SJCRH30 (cell line): ENCODE measurements around the gene ISLR. TPM values are rescaled to one million over a fixed set of nuclear protein-coding genes. Genes with fewer than 3 reads are reported as not detected.

Experiments used
- DNase-seq, 2 experiments: peaks; one replicate each; pipeline ENCODE4 v3.0.0-alpha.2; 2015 to 2020
- H3K27ac ChIP-seq: fragments of 250-450 bp; sonication (Bioruptor Pico); 2 replicates; pipeline ENCODE4 v1.5.1; 2020; ENCODE audit warnings: mild to moderate bottlenecking, moderate library complexity
- H3K27me3 ChIP-seq: fragments of 250-450 bp; sonication (Bioruptor Pico); 2 replicates; pipeline ENCODE4 v1.5.1; 2020; ENCODE audit warnings: mild to moderate bottlenecking, moderate library complexity
- H3K36me3 ChIP-seq: fragments of 250-450 bp; sonication (Bioruptor Pico); 2 replicates; pipeline ENCODE4 v1.5.1; 2020; ENCODE audit warnings: mild to moderate bottlenecking, moderate library complexity
- H3K4me1 ChIP-seq: fragments of 250-450 bp; sonication (Bioruptor Pico); 2 replicates; pipeline ENCODE4 v1.5.1; 2020; ENCODE audit warnings: mild to moderate bottlenecking, moderate library complexity
- H3K4me3 ChIP-seq: fragments of 250-450 bp; sonication (Bioruptor Pico); 2 replicates; pipeline ENCODE4 v1.5.1; 2020; ENCODE audit warnings: mild to moderate bottlenecking, moderate library complexity
- H3K9me3 ChIP-seq: fragments of 250-450 bp; sonication (Bioruptor Pico); replicated peaks from 2 replicates; pipeline ENCODE4 v1.5.1; 2020; ENCODE audit warnings: mild to moderate bottlenecking, moderate library complexity
- total RNA-seq: library from RNA; depleted of rRNA; stranded (reverse); fragments of >200 nt; shearing (Covaris generic); gene quantifications from 2 replicates; pipeline ENCODE4 v1.2.3, GENCODE V29; 2014

The ISLR gene
- total RNA-seq, 1 experiment from 2014 or later = 19.8 TPM

GRCh38 chr15:74192751-74193150 lies 19.2 kb downstream of the ISLR start:
- Histone ChIP-seq H3K9me3 (no peaks in the 10 kb centered on the region), H3K36me3 (no peaks in the 10 kb centered on the region; the same call in 1 of the 2 replicates), H3K27me3 (no peaks in the 10 kb centered on the region), H3K4me3 (no peak overlapping the region), H3K4me1 (peaks cover 44% of the 10 kb centered on the region), H3K27ac (no peak overlapping the region)
- no peak for DNase-seq

- DNase-seq = no peak
- peaks cover 44% of the 10 kb centered on the region for H3K4me1 ChIP-seq
- no peaks in the 10 kb centered on the region for H3K9me3 ChIP-seq
- H3K27ac ChIP-seq = peak overlapping the region; percentile 53
- no peaks in the 10 kb centered on the region for H3K27me3 ChIP-seq
- no peaks in the 10 kb centered on the region; the same call in 1 of the 2 replicates for H3K36me3 ChIP-seq
- no peak overlapping the region for H3K4me3 ChIP-seq
These were observed 19.8 kb downstream of the ISLR start for GRCh38 chr15:74193299-74193718.

GRCh38 chr15:74193905-74194304 lies 20.4 kb downstream of the ISLR start:
- H3K27ac ChIP-seq = peak overlapping the region; percentile 53
- H3K4me1 ChIP-seq = peaks cover 44% of the 10 kb centered on the region
- H3K4me3 ChIP-seq = no peak overlapping the region
- H3K9me3 ChIP-seq = no peaks in the 10 kb centered on the region
- no peak for DNase-seq
- H3K36me3 ChIP-seq = no peaks in the 10 kb centered on the region; the same call in 1 of the 2 replicates
- H3K27me3 ChIP-seq = no peaks in the 10 kb centered on the region

GRCh38 chr15:74194572-74195559 lies 21.4 kb downstream of the ISLR start:
- H3K27me3 ChIP-seq = no peaks in the 10 kb centered on the region
- no peaks in the 10 kb centered on the region for H3K9me3 ChIP-seq
- peak overlapping the region; percentile 53; the same call in 1 of the 2 replicates for H3K27ac ChIP-seq
- H3K4me1 ChIP-seq = peaks cover 44% of the 10 kb centered on the region
- H3K4me3 ChIP-seq = no peak overlapping the region
- H3K36me3 ChIP-seq = no peaks in the 10 kb centered on the region; the same call in 1 of the 2 replicates
- no peak for DNase-seq

GRCh38 chr15:74196175-74196574 lies 22.7 kb downstream of the ISLR start:
- Histone ChIP-seq H3K27me3 (no peaks in the 10 kb centered on the region), H3K27ac (peak overlapping the region; percentile 74), H3K4me3 (no peak overlapping the region), H3K4me1 (peaks cover 56% of the 10 kb centered on the region), H3K36me3 (no peaks in the 10 kb centered on the region; the same call in 1 of the 2 replicates), H3K9me3 (no peaks in the 10 kb centered on the region)
- DNase-seq = peak; percentile 99

GRCh38 chr15:74197176-74197965 lies 23.9 kb downstream of the ISLR start:
- Histone ChIP-seq H3K9me3 (no peaks in the 10 kb centered on the region), H3K36me3 (no peaks in the 10 kb centered on the region; the same call in 1 of the 2 replicates), H3K27me3 (no peaks in the 10 kb centered on the region), H3K27ac (no peak overlapping the region; the same call in 1 of the 2 replicates), H3K4me3 (no peak overlapping the region), H3K4me1 (peaks cover 68% of the 10 kb centered on the region)
- no peak for DNase-seq

GRCh38 chr15:74199297-74199652 lies 25.8 kb downstream of the ISLR start:
- no peaks in the 10 kb centered on the region for H3K27me3 ChIP-seq
- no peak overlapping the region for H3K4me3 ChIP-seq
- no peak overlapping the region for H3K27ac ChIP-seq
- H3K9me3 ChIP-seq = no peaks in the 10 kb centered on the region
- H3K4me1 ChIP-seq = peaks cover 70% of the 10 kb centered on the region
- no peaks in the 10 kb centered on the region; the same call in 1 of the 2 replicates for H3K36me3 ChIP-seq
- no peak for DNase-seq

GRCh38 chr15:74200412-74200815 lies 26.9 kb downstream of the ISLR start:
- no peak overlapping the region for H3K27ac ChIP-seq

GRCh38 chr15:74200871-74201419 lies 27.4 kb downstream of the ISLR start:
- Histone ChIP-seq H3K27me3 (no peaks in the 10 kb centered on the region), H3K4me1 (peaks cover 58% of the 10 kb centered on the region), H3K36me3 (no peaks in the 10 kb centered on the region), H3K4me3 (no peak overlapping the region), H3K9me3 (no peaks in the 10 kb centered on the region), H3K27ac (no peak overlapping the region)
- DNase-seq = no peak

More at GRCh38 chr15:74200412-74200815, 26.9 kb downstream of the ISLR start:
- DNase-seq = peak in 1 of 2 experiments; percentile 60
- Histone ChIP-seq H3K4me3 (no peak overlapping the region), H3K9me3 (no peaks in the 10 kb centered on the region), H3K4me1 (peaks cover 64% of the 10 kb centered on the region), H3K36me3 (no peaks in the 10 kb centered on the region), H3K27me3 (no peaks in the 10 kb centered on the region)

- Histone ChIP-seq H3K27ac (peak overlapping the region; percentile 33; the same call in 1 of the 2 replicates), H3K4me3 (peak overlapping the region; percentile 34)
These were observed 28.4 kb downstream of the ISLR start for GRCh38 chr15:74201710-74202420.

GRCh38 chr15:74202452-74203401 lies 29.2 kb downstream of the ISLR start, which contains the start of gene STRA6:
STRA6 (minus strand) TSS chr15:74202787; CDS start chr15:74202267, 520 bp downstream.
- Histone ChIP-seq H3K9me3 (no peaks in the 10 kb centered on the region), H3K27ac (peak within 1 kb of the TSS; percentile 33), H3K27me3 (no peaks in the 10 kb centered on the region), H3K4me1 (peaks cover 59% of the 10 kb centered on the region), H3K4me3 (peak within 1 kb of the TSS; percentile 34), H3K36me3 (no peaks in the 10 kb centered on the region)
- peak; percentile 61 to 68 for DNase-seq

More at GRCh38 chr15:74201710-74202420, 28.4 kb downstream of the ISLR start:
- Histone ChIP-seq H3K9me3 (no peaks in the 10 kb centered on the region), H3K4me1 (peaks cover 58% of the 10 kb centered on the region), H3K27me3 (no peaks in the 10 kb centered on the region), H3K36me3 (no peaks in the 10 kb centered on the region)
- no peak for DNase-seq

- peak overlapping the region; percentile 33 for H3K27ac ChIP-seq
These were observed 30.5 kb downstream of the ISLR start for GRCh38 chr15:74203914-74204431.

GRCh38 chr15:74205582-74205947 lies 32.1 kb downstream of the ISLR start:
- Histone ChIP-seq H3K4me1 (peaks cover 69% of the 10 kb centered on the region), H3K36me3 (no peaks in the 10 kb centered on the region), H3K9me3 (no peaks in the 10 kb centered on the region), H3K4me3 (no peak overlapping the region), H3K27me3 (no peaks in the 10 kb centered on the region), H3K27ac (no peak overlapping the region)
- no peak for DNase-seq

More at GRCh38 chr15:74203914-74204431, 30.5 kb downstream of the ISLR start:
- Histone ChIP-seq H3K27me3 (no peaks in the 10 kb centered on the region), H3K4me3 (peak overlapping the region; percentile 34), H3K9me3 (no peaks in the 10 kb centered on the region), H3K4me1 (peaks cover 63% of the 10 kb centered on the region), H3K36me3 (no peaks in the 10 kb centered on the region)
- peak; percentile 91 to 96 for DNase-seq
